NCI-H526 (cell line): ENCODE data around the gene ALG9.

Experiments used
- DNase-seq, 2 experiments: peaks; one replicate each; lab custom pipeline; 2025; lab: John Stamatoyannopoulos, UW

The ALG9 gene

GRCh38 chr11:111879637-111879960, 8.2 kb upstream of the ALG9 start:
- DNase-seq, result no peak

- peak; percentile 100 for DNase-seq
These were observed 7.7 kb upstream of the ALG9 start, which contains the start of the genes CFAP68 and FDXACB1 for GRCh38 chr11:111878849-111879636. CFAP68 (plus strand) TSS chr11:111879541; CDS start chr11:111879561, 20 bp downstream. FDXACB1 (minus strand) TSS chr11:111879165; CDS start chr11:111879132, 33 bp downstream.

- peak in 1 of 2 experiments; percentile 92 for DNase-seq
These were observed 7.0 kb upstream of the ALG9 start for GRCh38 chr11:111878385-111878848.

- peak in 1 of 2 experiments; percentile 49 for DNase-seq
These were observed 346 bp upstream of the ALG9 start for GRCh38 chr11:111871693-111872161.

- peak in 1 of 2 experiments; percentile 61 for DNase-seq
These were observed 877 bp downstream of the ALG9 start for GRCh38 chr11:111870522-111870885.

GRCh38 chr11:111870113-111870512, 1.3 kb downstream of the ALG9 start:
- no peak for DNase-seq

- DNase-seq, result no peak
These were observed 11.1 kb downstream of the ALG9 start for GRCh38 chr11:111860257-111860656.

- DNase-seq, result no peak
These were observed 15.9 kb downstream of the ALG9 start for GRCh38 chr11:111855506-111855905.

- DNase-seq, result no peak
These were observed 19.3 kb downstream of the ALG9 start for GRCh38 chr11:111852103-111852502.

- peak in 1 of 2 experiments; percentile 9 for DNase-seq
These were observed 19.7 kb downstream of the ALG9 start for GRCh38 chr11:111851636-111852035.

- DNase-seq, result no peak
These were observed 20.3 kb downstream of the ALG9 start for GRCh38 chr11:111851067-111851466.

GRCh38 chr11:111849631-111850030, 21.8 kb downstream of the ALG9 start:
- DNase-seq, result no peak

GRCh38 chr11:111846636-111847035, 24.7 kb downstream of the ALG9 start:
- no peak for DNase-seq

- DNase-seq, result no peak
These were observed 25.3 kb downstream of the ALG9 start for GRCh38 chr11:111846063-111846462.

- DNase-seq, result no peak
These were observed 25.9 kb downstream of the ALG9 start for GRCh38 chr11:111845276-111846028.

- no peak for DNase-seq
These were observed 27.7 kb downstream of the ALG9 start for GRCh38 chr11:111843661-111844060.

GRCh38 chr11:111841370-111842053, 29.9 kb downstream of the ALG9 start:
- peak; percentile 80 to 97 for DNase-seq

- no peak for DNase-seq
These were observed 31.2 kb downstream of the ALG9 start for GRCh38 chr11:111840143-111840542.

- no peak for DNase-seq
These were observed 33.3 kb downstream of the ALG9 start for GRCh38 chr11:111838054-111838453.

GRCh38 chr11:111837366-111837891, 34.0 kb downstream of the ALG9 start:
- no peak for DNase-seq

GRCh38 chr11:111836721-111837120, 34.7 kb downstream of the ALG9 start:
- DNase-seq, result no peak

GRCh38 chr11:111836162-111836561, 35.2 kb downstream of the ALG9 start:
- no peak for DNase-seq
